DND-41 (cell line): ENCODE measurements around the gene CLTCL1.

Experiments
- CTCF ChIP-seq: IDR thresholded peaks from 2 replicates; pipeline ENCODE4 v1.5.1; 2012; ENCODE audit warnings: borderline replicate concordance, low read length, moderate library complexity, mild to moderate bottlenecking; ENCODE audit not compliant: poor library complexity, severe bottlenecking; ENCODE audit errors: extremely low read depth
- EZH2 ChIP-seq: IDR thresholded peaks from 3 replicates; pipeline ENCODE4 v1.6.1; 2012; ENCODE audit warnings: borderline replicate concordance, low read depth, mild to moderate bottlenecking, moderate library complexity, low read length, inconsistent platforms; ENCODE audit not compliant: severe bottlenecking

GRCh38 chr22:19266547-19267086, 24.9 kb downstream of the CLTCL1 start:
- TF ChIP-seq CTCF (no peak), EZH2 (no peak)
